GM21367 (cell line): ENCODE results near the gene PI4KB.
A peak's percentile ranks its signal among the peaks of the same experiment; 100 is the strongest.
"Not testable (repeated sequence)": the region's sequence is repeated elsewhere in the genome, so short reads cannot be mapped to it uniquely, and the experiment has no call there.

ENCODE experiments used
- ATAC-seq: cut with Tn5 transposase; IDR thresholded peaks from one replicate; pipeline ENCODE4 v1.9.1; 2021; ENCODE audit not compliant: unreplicated experiment

The PI4KB gene

DNA sequence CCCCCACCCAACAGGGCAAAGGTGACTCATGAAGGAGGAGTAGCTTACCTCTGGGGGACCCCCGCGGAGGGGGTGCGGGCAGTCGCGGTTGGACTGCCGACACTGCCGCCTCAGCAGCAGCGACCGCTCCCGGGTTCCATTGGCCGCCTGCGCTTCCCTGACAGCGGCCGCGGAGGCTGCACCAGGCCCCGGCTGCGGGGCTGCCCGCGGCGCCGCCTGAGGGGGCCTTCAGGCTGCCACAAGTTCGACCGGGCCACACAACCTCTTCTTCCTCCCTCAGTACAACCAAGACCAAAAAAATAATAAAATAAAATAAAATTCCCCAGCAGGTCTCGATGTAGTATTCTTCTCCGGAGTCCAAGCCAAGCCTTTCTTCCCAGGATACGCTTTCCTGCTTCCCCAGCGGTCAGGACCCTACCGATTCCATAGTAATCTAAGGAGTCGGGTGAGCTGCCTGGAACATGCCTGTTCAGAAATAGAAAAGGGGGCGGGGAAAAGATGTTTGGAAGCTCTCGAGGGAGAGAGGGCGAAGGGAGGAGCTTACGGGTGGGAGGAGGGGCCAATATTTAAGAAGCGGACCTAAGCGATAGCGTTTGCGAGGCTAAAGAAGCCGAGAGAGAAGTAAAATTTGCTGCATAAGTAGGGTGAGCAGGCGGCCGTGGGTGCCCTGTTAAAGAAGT, at the start of gene PI4KB:
Gene PI4KB, minus strand, starts transcription at position 194 of the 680 bp plus-strand sequence. CDS start 10,935 bp downstream, outside the sequence.
- peak; percentile 71 for ATAC-seq

DNA sequence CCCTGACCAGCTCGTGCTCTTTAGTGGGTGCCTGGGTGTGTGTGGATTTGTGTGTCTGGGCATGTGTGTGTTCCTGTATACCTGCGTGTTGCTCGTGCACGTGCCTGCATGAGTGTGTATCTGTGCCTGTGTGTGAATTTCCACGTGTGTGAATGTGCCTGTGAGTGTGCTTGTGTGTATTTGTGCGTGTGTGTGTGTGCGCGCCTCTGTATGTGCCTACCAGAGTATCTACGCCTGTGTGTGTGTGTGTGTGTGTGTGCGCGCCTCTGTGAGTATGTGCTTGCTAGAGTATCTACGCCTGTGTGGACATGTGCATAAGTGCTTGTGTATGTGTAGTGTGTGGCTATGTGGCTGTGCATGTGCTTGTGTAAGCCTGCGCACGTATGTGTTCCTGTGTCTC, 46.0 kb upstream of the PI4KB start:
- ATAC-seq = no peak

DNA sequence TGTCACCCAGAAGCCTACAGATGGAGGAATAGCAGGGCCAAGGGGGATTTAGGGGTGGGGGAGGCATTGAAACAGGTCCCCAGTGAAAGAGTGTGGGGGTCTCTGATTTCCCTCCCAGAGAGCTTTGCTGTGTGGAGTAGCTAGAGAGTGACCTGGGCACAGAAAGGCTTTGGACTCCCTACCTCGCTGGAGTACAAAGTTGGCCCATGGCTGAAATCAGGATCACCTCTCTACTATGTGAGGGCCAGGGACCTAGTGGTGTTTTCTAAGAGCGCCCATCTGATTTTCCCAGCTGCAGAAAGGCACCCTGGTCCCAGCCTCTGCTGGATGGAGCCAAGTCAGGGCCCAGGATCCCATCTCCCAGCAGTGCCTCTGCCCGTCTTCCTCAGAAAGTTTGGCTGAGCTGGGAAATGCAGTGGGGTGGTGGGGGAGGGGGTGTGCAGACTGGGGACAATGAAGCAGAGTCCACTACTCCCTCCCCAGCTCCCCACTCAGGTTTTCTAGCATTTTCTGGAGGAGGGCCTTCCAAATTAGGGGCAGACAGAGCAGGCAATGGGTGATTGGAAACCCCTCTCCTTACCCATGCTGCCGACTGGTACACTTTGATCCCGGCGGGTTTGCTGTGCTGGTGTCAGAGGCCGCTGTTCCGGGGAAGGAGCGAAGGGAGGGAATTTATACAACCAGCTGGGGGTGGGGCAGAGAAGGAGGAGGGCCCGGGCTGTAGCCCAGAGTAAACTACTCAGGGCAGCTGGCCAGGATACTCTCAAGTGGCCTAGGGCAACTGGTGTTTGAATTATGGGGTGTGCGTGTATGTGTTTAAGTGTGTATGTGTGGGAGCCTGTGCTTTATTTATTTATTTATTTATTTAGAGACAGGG, 45.1 kb upstream of the PI4KB start, which contains the start of gene SELENBP1:
Gene SELENBP1, minus strand, starts transcription at position 648 of the 877 bp plus-strand sequence. Its CDS starts 64 bp downstream, at position 584.
- no peak for ATAC-seq

DNA sequence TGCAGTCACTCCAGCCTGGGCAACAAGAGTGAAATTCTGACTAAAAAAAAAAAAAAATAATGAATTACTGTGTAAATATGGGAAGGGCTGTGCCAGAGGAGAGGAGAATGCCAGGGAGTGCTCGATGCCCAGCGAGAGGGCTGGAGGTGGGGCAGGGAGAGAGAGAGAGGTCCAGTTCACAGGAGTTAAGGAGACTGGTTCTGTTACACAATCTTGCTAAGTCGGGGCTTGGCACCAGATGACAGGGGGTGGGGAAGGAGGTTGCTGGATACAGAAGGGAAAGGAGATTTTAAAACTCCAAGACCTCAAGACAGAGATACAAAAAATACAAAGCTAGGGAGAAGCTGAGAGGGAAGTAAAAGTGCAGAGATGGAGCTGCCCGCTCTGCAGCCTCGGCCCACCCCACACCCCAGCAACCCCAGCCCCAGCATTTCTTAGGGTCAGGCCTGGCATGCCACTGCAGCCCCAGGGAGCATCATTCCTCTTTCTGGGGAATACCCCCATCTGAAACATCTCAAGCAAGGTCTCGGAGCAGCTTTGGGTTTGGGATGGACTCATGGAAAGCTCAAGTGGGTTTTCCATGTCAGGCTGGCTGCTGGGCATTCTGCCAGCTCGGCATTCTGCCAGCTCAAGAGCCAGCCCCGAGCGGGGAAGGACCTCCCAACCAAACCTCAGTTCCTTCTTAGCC, 44.3 kb upstream of the PI4KB start:
- ATAC-seq = no peak

DNA sequence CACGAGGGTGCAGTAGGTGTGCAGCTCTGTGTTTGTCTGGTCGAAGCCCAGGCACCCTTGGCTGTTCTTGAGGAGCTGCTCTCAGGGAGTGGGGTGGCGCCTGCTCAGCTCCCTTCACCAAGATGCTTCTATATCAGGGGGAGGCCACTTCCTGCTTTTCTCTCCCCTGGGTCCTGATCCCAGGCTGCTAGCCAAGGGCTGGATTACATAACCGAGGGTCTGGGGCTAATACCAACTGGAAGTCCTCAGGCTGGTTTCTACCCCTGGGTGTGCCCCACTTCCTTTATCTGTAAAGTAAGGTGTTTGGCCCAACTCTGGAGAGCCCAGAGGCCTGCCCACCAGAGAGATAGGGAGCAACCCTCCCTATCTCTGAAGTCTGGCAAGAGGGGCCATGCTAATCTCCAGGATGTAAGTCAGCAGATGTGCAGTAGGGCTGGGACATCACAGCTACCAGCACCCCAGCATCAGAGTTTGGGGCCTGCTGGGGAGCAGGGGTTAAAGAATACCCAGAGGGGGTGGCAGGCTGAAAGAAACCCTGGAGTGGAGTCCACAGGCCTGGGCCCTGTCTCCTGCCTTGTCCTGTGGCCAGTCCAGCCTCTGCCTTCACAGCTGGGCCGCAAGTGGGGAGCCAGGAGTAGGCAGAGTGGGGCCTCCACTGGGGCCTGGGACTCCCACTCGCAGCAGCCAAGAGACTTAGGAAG, 43.1 kb upstream of the PI4KB start:
- ATAC-seq = no peak

DNA sequence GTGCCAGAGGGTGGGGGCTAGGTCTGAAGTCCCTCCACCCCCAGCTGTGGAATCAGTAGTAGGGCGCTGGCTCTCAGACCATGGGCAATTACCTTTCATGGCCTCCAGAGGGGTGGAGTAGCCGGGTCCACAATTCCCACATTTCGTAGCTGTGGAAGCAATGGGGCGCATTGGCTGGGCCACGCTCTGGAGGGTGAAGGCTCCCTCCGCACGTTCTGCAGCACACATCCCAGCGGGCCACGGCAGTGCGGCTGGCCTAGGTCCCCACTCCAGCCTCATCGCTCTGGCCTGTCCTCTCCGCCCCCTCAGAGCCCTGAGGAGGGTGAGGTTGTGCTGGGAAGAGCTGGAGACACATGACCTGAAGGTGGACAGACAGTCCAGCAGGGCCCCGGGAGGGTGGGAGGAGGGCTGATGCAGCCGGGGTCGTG, 42.4 kb upstream of the PI4KB start:
- no peak for ATAC-seq

DNA sequence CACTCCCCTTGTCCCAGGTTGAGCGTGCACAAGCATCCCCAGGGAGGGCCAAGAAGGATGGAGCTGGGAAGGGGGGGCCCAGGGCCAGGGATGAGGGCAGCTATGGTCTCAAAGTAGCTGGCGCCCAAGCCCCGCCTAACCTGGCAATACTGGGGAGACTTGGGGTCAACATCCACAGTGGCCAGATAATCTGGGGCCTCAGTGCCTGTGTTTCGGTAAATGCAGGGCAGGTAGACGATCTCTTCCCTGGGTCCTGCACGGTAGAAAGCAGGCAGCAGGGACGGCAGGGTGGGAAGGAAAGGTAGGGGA, 42.0 kb upstream of the PI4KB start:
- ATAC-seq = no peak

DNA sequence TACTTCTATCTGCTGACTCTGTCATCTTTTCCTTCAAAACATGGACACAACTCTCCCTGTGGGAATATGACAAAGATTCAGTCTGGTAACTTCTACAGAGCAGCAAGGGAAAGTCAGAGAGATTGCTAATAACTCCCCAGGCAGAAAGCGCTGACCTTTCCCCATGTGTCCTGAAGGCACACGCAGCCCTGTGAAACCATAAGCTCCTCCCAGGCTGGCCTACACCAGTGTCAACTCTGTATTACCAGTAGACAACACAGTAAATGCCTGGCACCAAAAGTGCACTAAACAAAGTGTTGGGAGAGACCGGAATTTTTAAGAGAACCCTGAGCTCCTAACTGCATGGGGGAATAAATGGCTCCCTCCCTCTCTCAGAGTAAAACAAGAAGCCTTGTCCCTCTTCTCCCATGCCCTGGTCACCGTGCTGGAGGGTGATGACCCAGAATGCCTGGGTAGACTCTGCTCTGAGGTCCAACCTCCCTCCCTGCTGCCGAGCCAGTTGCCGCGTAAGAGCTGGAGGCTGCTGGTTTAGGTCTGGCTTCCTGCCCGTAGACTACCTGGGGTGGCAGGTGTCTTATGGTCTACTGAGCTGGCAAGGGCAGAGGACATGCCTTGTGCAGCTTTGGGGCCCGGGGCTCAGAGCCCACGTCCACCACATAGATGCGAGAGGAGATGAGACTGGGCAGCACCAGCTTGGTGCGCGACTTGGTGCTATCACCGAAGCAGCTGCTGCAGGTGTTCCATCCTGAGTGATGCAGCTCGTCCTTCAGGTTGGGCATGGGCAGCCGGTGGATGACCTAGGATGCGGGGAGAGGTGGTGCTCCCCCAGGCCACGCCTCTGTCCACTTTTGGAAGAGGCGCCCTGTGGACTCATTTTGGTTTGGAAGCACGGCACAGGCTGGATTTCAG, 41.4 kb upstream of the PI4KB start:
- no peak for ATAC-seq

DNA sequence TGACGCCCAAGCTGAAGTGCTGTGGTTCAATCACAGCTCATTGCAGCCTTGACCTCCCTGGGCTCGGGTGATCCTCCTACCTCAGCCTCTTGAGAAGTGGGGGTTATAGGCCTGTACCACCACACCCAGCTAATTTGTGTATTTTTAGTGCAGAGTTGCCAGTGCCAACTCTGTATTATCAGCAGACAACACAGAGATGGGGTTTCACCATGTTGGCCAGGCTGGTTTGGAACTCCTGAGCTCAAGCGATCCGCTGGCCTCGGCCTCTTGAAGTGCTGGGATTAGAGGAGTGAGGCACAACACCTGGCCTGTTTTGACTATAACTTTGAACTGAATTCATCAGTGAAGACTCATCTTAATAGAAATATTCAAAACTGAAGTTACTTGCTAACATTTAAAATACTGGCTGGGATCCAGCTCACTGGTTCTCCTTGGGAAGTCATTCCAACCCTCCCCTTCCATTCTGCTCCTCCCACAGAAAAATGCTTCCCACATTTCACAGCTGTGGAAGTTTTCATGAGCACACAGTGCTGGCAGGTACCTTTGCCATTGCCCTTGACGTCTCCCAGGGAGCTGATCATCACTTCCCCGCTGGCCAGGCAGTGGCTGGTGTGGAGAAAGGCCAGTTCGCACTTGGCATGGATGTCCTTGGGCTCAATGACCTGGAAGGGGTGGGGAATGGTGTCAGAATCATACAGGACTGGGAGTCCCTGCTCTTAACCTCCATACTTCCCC, 40.6 kb upstream of the PI4KB start:
- ATAC-seq = no peak

DNA sequence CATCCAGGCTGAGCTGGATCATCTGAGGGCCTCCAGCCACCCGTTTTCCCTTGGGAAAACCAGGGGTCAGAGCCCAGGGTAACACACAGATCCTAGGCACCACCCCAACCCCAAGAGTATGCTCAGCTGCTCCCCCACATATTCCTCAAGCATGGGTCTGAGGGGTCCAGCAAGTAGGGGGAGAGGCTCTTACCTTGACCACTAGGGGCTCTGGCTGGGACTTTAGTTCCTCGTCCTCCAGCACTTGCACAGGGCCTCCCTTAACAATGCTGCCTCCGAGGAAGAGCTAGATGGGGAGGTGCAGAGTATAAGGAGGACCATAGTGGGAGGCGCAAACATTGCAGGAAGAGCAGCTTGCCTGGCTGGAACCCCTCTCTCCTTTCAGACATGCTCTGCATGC, 37.8 kb upstream of the PI4KB start:
- ATAC-seq = no peak

DNA sequence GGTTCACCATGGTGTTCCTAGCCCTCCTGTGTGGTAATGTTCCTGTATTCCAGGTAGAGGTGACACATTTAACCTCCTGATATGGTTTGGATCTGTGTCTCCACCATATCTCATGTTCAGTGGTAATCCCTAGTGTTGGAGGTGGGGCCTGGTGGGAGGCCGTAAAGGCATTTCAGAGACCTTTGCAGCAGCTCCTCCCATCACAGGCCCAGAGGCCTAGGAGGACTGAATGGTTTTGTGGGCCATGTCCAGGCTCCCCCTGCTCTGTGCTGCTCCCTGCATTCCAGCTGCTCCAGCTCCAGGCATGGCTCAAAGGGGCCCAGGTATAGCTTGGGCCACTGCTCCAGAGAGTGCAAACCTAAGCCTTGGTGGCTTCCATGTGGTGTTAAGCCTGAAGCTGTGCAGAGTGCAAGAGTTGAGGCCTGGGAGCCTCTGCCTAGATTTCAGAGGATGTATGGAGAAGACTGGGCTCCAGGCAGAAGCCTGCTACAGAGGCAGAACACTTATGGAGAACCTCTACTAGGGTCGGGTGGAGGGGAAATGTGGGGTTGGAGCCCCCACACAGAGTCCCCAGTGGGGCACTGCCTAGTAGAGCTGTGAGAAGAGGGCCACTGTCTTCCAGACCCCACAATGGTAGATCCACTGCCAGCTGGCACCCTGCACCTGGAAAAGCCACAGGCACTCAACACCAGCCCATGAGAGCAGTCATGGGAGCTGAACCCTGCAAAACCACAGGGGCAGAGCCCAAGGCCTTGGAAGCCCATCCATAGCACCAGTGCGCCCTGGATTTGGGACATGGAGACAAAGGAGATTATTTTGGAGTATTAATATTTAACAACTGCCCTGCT, 35.3 kb upstream of the PI4KB start:
- no peak for ATAC-seq

DNA sequence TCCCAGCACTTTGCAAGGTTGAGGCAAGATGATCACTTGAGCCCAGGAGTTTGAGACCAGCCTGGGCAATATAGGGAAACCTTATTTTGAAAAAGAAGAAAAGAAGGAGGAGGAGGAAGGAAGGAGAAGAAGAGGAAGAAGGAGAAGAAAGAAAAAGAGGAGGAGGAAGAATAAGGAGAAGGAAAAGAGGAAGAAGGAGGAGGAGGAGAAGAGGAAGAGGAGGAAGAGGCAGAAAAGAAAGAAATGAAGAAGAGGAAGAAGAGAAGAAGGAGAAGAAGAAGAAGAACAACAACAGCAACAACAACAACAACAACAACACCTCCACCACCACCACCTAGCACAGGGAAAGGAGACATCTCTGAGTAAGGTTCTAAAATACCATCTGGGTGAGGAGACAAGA, 34.7 kb upstream of the PI4KB start:
- ATAC-seq = no peak

DNA sequence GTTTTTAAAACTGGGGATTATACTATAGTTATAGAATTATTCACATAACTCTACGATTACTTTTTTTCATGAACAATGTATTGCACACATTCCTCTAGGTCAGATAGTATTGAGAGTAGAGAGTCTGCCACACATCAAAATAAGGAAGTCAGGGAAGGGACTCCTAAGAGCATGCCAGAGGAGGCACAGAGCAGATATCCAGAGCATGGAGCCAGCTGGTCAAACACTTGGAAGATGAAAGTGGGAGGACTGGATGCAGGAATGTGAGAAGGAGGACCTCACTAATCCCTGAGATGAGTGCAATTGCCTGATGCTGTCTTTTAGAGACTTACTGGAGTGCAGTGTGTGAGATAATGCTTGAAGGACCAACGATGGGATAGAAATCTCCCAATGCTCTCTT, 29.5 kb upstream of the PI4KB start:
- no peak for ATAC-seq

DNA sequence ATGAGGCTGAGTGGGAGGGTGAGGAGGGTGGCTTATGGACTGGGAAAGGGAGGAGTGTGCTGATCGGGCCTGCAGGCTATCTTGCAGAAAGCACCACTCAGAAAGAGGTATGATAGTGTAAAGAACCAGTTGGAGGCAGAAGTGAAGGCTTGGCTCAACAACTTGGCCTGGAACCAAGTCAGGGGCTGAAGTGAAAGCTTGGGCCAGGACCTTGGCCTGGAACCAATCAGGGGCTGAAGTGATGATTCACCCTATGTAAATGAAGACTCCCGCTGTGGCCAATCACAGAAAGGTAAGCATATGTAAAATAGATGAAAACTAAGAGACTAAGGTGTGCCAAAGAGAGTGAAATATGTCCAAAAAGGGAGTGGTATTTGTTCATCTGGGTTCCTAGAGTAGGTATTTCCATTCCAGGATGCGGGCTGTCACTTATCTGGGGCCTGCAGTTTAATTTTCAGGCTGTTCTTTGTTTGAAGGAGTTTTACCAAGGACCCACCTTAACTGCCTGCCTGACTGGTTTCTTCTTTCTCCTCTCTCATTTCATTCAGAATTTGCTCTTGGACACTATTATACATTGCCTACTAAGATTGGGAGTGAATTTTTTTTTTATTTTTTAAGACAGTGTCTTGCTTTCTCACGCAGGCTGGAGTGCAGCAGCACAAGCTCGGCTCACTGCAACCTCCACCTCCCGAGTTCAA, 25.0 kb upstream of the PI4KB start:
- no peak for ATAC-seq

DNA sequence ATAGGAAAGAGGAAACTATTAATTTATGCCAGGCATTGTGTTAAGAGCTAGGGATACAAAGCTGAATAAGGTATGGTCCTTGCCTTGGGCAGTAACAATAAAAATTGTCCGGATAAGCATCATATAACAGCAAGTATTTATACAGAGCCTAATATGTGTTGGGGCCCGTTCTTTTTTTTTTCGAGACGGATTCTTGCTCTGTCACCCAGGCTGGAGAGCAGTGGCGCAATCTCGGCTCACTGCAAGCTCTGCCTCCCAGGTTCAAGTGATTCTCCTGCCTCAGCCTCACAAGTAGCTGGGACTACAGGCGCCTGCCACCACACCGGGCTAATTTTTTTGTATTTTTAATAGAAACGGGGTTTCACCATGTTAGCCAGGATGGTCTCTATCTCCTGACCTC, 23.1 kb upstream of the PI4KB start:
- not testable (repeated sequence) for ATAC-seq

DNA sequence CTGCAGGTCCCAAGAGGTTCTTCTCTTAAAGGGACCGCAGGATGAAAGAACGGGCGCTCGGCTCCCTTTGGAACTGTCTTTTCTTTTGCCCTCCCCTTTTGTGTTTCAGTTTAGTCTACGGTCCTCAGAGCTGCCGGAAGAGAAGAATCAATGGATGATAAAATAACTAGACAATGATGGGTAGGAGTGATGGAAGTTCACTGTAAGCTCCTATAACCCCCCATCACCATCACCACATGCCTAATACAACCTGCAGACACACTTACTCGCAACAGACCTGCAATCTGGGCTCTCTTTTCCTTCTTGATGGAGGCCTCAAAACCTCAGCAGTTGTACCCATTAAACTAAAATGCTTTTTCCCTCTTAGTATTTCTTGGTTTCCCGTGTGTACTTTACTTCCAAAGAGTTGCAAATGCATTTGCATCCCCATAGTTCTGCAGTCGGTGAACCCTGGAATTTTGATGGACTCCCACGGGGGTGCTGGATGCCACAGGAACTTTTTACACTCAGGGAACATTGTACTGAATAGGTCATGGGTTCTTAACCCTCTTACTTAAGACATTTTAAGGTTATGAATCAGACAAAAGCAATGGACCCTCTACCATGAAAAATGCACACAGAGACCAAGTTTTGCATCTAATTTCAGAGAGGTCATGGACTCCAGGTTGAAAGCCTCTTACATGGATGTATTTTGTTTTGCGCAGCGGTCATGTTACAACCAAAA, 20.5 kb upstream of the PI4KB start:
- ATAC-seq = peak; percentile 8

DNA sequence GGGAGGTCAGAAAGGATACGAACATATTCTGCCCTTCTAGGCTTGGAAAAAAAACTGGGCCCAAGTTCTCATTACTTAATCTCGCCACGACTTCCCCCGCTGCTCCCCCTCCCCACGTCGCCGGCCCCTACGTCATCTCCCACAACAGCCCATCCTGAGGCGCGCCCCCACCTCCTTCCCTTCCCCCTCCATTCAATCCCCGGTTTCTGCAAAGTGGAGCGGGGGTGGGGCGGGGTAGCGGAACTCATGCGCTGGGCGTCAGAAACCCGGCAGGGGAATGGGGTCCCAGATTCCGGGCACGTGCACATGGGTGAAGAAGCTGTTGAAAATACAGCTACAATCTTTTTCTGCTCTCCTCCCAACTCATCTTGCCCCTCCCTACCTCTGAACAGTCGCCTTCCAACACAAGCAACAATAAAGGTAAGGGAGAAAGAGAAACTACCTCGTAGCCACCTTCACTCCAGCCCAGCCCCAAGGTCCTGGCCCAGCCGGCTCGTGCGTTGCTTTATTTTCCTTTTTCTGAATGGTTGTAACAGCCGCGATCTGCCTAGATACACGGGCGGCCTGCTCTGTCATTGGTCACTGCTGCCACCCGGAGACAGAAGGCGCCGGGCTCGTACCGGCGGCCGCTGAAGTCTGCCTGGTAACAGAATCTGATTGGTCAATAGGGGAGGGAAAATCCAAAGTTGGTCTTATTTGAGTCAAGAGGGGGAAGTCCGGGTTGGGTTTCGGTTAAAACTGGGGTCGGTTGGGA, 19.7 kb upstream of the PI4KB start, which contains the start of gene RFX5:
Gene RFX5, minus strand, starts transcription at position 484 of the 754 bp plus-strand sequence. CDS start 932 bp downstream, outside the sequence.
- ATAC-seq = peak; percentile 82
